MM.1S (cell line): Measurements from ENCODE around the gene TMEM273.

Experiments
- EZH2 ChIP-seq: fragments of 300-600 bp; sonication (generic); optimal IDR thresholded peaks from 2 replicates; pipeline ENCODE3; 2017; ENCODE audit warnings: low read depth, mild to moderate bottlenecking, antibody characterized with exemption, low read length, mixed read lengths
- TF ChIP-seq, protein P1 (sequence below): fragments of 300-600 bp; sonication (generic); IDR thresholded peaks from 2 replicates; pipeline ENCODE4 v1.5.1; 2016; ENCODE audit warnings: antibody characterized with exemption, low read length, mixed read lengths

DNA sequence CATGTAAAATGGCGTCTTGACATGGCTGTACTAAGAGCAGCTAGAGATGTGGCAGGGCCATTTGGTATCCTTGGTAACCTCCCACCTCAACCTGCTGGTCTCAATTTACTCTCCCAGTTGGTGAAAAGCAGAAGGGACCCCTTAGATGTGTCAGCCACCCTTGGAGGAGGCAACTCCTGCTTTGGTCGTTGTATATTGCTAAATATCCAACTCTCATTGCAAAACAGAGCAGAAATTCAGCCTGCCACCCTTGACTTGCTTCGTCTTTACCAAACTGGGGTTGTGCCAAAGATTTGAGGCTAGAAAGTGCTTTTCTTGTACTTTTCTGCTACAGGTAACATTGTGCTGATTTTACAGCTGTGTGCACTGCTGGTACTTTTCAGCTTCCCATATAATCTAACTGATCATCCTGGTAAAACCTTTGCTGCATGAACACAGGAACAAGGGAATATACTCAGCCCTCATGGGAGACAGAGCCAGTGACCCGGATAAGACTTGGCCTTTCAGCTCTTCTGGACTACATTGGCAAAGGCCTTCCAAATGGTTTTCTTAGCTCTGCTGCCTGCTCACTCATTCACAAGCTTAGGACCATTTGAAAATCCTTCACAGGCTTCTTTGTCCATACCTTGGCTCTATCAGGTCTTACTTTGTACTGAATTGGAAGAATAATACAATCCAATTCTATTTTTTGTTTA lies 70.7 kb downstream of the TMEM273 start:
- TF ChIP-seq, protein P1, sequence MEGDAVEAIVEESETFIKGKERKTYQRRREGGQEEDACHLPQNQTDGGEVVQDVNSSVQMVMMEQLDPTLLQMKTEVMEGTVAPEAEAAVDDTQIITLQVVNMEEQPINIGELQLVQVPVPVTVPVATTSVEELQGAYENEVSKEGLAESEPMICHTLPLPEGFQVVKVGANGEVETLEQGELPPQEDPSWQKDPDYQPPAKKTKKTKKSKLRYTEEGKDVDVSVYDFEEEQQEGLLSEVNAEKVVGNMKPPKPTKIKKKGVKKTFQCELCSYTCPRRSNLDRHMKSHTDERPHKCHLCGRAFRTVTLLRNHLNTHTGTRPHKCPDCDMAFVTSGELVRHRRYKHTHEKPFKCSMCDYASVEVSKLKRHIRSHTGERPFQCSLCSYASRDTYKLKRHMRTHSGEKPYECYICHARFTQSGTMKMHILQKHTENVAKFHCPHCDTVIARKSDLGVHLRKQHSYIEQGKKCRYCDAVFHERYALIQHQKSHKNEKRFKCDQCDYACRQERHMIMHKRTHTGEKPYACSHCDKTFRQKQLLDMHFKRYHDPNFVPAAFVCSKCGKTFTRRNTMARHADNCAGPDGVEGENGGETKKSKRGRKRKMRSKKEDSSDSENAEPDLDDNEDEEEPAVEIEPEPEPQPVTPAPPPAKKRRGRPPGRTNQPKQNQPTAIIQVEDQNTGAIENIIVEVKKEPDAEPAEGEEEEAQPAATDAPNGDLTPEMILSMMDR = no peak
- no peak for TF ChIP-seq EZH2
